GM13977 (cell line): ENCODE data around the gene TGM2.

Experiments used
- DNase-seq: peaks from one replicate; pipeline ENCODE4 v3.0.0; 2012; ENCODE audit warnings: low spot score
- in situ Hi-C: fragments of 300-500 bp; cut with MboI; formaldehyde crosslinking; loops from one replicate; pipeline ENCODE4 v1.12.0; 2022; ENCODE audit warnings: low sequenced_read_pairs, low pct_unique_long_range_greater_than_20kb, mixed read lengths, inconsistent platforms; ENCODE audit not compliant: unreplicated experiment
- TF ChIP-seq, protein P1 (sequence below): IDR thresholded peaks from 2 replicates; pipeline ENCODE4 v1.5.1; 2012; ENCODE audit warnings: mild to moderate bottlenecking, control low read depth; ENCODE audit not compliant: insufficient read depth; ENCODE audit errors: extremely low read depth, missing control alignments

The TGM2 gene

DNA sequence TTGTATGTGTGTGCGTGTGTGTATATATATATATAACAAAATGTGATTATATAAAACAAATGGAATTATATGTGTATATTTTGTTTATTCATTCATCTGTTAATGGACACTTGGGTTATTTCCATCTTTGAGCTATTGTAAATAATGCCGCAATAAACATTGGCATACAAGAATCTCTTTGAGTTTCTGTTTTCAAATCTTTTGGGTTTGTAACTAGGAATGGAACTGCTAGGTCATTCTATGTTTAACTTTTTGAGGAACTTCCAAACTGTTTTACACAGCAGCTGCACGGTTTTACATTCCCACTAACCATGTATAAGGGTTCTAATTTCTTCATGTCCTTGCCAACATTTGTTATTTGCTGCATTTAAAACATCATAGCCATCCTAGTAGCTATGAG, 39.9 kb upstream of the TGM2 start:
- DNase-seq: no peak
- TF ChIP-seq, protein P1, sequence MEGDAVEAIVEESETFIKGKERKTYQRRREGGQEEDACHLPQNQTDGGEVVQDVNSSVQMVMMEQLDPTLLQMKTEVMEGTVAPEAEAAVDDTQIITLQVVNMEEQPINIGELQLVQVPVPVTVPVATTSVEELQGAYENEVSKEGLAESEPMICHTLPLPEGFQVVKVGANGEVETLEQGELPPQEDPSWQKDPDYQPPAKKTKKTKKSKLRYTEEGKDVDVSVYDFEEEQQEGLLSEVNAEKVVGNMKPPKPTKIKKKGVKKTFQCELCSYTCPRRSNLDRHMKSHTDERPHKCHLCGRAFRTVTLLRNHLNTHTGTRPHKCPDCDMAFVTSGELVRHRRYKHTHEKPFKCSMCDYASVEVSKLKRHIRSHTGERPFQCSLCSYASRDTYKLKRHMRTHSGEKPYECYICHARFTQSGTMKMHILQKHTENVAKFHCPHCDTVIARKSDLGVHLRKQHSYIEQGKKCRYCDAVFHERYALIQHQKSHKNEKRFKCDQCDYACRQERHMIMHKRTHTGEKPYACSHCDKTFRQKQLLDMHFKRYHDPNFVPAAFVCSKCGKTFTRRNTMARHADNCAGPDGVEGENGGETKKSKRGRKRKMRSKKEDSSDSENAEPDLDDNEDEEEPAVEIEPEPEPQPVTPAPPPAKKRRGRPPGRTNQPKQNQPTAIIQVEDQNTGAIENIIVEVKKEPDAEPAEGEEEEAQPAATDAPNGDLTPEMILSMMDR: no peak
- in situ Hi-C loops: loop anchor here (25.0 kb wide), 1 partner anchor 643 kb away; no protein-coding TSS in a partner anchor

DNA sequence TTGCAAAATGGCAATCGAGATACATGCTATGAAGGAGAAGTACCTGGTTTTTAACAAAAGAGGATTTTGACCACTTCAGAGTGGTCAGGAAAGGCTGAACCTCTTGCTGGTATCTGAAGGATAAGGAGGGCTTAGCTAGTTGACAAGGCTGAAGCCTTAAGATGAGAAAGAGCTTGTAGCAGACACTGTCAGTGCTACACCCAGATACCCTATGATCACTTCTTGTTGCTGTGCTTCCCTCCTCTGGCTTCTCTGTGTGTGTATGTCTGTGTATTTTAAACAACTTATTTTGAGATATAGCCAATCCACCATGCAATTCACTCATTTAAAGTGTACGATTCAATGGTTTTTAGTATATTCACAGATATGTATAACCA, 38.9 kb upstream of the TGM2 start:
- in situ Hi-C loops: loop anchor here (25.0 kb wide), 1 partner anchor 642 kb away; no protein-coding TSS in a partner anchor
- DNase-seq: no peak
- TF ChIP-seq, protein P1: no peak

DNA sequence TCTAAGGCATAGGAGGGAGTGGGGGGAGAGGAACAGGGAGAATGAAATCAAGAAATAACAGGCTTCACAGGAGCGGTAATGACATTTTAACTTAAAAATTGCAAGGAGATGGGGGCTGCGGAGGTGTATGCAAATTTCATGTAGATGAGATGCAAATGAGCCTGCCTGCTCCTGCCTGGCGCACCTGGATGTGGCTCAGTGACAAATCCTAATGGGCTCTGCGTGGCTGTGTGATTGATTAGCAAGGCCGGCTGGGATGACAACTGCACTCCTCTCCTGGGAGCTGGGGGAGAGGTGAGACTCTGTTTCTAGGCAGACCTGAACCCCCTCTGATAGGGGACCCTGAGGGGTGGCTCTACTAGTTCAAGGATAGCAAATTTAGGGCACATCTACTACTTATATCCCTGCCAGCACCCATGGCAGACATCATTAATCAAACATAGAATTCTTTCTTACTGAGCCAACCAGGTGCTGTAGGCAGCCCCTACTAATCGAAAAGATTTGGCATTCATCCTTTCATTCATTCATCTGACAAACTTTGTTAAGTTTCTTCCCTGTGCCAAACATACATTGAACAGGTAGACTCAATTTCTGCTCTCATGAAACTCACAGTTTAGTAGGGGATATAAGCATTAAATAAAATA, 38.4 kb upstream of the TGM2 start:
- TF ChIP-seq, protein P1: no peak
- no peak for DNase-seq
- in situ Hi-C loops: loop anchor here (25.0 kb wide), 1 partner anchor 641 kb away; no protein-coding TSS in a partner anchor

DNA sequence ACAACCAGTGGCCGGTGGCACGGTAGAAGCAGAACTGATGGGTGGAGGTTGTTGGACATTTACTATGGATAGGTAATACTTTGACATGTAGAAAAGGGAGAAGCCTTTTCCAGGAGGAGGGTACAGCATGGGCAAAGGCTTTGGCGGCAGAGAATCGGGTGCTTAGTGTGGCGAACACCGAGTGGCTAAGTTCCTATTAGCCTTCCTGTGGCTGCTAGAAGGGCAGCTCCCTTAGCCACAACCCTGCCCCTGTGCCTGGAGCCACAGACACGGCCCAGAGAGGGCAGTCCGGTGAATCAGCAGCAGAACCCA, 37.9 kb upstream of the TGM2 start:
- in situ Hi-C loops: loop anchor here (25.0 kb wide), 1 partner anchor 641 kb away; no protein-coding TSS in a partner anchor
- no peak for DNase-seq
- TF ChIP-seq, protein P1: no peak

DNA sequence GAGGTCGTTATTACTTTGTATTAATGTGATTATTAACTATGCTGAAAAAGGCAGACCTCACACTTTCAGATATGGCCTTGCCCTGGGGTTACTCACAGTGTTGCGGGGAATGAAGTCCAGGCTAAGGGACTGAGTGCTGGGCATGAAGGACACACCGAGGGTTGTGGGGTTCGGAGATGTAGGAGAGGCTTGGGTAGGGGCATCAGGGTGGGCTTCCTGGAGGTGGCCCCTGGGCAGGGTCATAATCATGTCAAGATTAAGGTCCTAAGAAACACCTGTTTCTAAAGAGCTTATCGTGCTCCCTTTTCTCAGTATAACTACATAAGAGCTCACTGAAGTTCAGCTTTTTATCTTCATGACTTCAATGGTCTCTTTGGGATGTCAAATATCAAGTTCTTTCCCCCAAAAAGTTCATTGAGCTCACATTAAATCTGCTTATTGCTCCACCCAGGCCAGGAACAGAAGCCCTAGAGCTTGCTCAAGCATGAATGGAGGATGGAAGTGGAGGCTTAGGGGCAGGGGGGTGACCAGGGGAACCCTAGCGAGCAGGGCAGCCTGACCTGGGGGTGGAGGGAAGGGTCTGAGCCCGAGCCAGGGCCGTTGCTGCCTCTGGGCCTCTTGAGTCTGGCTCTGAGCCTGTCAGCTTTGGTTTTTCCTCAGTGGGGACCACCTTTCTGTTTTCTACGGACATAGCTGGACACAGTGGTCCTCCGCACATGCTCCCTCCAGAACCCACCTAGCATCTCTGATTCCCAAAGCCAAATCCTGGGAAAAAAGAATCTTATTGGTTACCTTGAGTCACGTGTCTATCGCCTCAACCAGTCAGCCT, 37.3 kb upstream of the TGM2 start:
- in situ Hi-C loops: loop anchor here (25.0 kb wide), 1 partner anchor 640 kb away; no protein-coding TSS in a partner anchor
- TF ChIP-seq, protein P1: no peak
- DNase-seq: no peak

DNA sequence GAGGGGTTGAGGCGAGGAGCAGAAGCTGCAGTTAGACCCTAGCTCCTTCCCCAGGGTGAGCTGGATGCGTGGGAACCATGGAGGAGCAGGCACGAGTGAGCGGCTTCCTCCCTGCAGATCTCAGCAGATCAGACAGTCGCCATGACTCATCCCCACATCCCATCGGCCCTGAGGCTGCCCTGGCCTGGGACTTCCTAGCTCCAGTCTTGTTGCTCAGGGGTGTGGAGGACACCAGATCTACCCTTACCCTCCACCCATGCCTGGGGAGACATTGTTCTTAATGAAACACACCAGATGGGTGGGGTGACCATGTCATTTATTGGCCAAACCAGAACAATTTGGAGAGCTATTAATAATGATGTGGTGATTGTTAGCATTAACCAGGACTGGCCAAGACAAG, 36.3 kb upstream of the TGM2 start:
- DNase-seq: no peak
- in situ Hi-C loops: loop anchor here (25.0 kb wide), 1 partner anchor 639 kb away; no protein-coding TSS in a partner anchor
- TF ChIP-seq, protein P1: no peak
